NT2/D1 (cell line): ENCODE results near the gene PGAM1.

Source experiments
- SUZ12 ChIP-seq: IDR thresholded peaks from 2 replicates; pipeline ENCODE4 v1.6.1; 2011; ENCODE audit not compliant: insufficient read length, insufficient read depth; ENCODE audit errors: extremely low read depth
- YY1 ChIP-seq: IDR thresholded peaks from 2 replicates; pipeline ENCODE4 v1.6.1; 2011; ENCODE audit not compliant: insufficient read length, insufficient read depth
- ZNF274 ChIP-seq: IDR thresholded peaks from 2 replicates; pipeline ENCODE4 v1.6.1; 2011; ENCODE audit warnings: mild to moderate bottlenecking, low read depth, low read length

- TF ChIP-seq SUZ12 (no peak), YY1 (no peak), ZNF274 (no peak)
Measured at GRCh38 chr10:97383159-97383558, 42.8 kb upstream of the PGAM1 start.
